GM13976 (cell line): Measurements from ENCODE around the gene PXDN.

Source experiments
- DNase-seq: peaks from one replicate; pipeline ENCODE4 v3.0.0; 2012; ENCODE audit warnings: low spot score
- in situ Hi-C: fragments of 300-500 bp; cut with MboI; formaldehyde crosslinking; loops from one replicate; pipeline ENCODE4 v1.12.0; 2022; ENCODE audit warnings: low sequenced_read_pairs, mixed read lengths, inconsistent platforms; ENCODE audit not compliant: unreplicated experiment
- TF ChIP-seq, protein P1 (sequence below): IDR thresholded peaks from 2 replicates; pipeline ENCODE4 v1.5.1; 2012; ENCODE audit warnings: borderline replicate concordance, mild to moderate bottlenecking; ENCODE audit not compliant: insufficient read depth; ENCODE audit errors: extremely low read depth, missing control alignments, control extremely low read depth

PXDN gene

DNA sequence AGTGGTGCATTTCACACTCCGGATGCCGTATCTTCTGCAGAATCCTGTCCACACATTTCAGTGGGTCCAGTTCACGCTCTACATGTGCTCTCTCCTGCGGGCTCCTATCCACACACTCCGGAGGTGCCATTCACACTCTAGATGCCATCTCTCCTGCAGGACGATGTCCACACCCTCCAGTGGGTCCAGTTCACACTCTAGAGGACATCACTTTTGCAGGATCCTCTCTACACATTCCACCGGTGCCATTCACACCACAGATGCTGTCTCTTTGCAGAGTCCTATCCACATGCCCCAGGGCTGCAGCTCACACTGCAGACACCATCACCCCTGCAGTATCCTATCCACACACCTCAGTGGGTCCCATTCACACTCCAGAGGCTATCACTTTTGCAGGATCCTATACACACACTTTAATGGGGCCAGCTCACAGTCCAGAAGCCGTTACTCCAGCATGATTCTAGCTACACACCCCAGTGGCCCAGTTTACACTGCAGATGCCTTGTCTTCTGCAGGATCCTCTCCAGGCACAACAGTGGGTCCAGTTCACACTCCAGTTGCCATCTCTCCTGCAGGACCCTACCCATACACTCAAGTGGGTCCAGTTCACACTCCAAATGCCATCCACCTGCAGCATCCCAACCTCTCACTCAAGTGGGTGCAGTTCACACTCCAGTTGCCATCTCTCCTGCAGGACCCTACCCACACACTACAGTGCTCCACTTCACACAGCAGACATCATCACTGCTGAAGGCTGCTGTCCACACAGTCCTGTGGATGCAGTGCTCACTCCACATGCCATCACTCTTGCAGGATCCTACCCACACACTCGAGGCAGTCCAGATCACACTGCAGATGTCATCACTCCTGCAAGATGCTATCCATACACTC, 2.1 kb upstream of the PXDN start:
- in situ Hi-C loops = no loop called here
- DNase-seq = no peak
- TF ChIP-seq, protein P1, sequence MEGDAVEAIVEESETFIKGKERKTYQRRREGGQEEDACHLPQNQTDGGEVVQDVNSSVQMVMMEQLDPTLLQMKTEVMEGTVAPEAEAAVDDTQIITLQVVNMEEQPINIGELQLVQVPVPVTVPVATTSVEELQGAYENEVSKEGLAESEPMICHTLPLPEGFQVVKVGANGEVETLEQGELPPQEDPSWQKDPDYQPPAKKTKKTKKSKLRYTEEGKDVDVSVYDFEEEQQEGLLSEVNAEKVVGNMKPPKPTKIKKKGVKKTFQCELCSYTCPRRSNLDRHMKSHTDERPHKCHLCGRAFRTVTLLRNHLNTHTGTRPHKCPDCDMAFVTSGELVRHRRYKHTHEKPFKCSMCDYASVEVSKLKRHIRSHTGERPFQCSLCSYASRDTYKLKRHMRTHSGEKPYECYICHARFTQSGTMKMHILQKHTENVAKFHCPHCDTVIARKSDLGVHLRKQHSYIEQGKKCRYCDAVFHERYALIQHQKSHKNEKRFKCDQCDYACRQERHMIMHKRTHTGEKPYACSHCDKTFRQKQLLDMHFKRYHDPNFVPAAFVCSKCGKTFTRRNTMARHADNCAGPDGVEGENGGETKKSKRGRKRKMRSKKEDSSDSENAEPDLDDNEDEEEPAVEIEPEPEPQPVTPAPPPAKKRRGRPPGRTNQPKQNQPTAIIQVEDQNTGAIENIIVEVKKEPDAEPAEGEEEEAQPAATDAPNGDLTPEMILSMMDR = no peak

- no peak for DNase-seq
- TF ChIP-seq, protein P1 = no peak
- in situ Hi-C loops = no loop called here
Measured at GRCh38 chr2:1745171-1746023, 1.1 kb upstream of the PXDN start.

DNA sequence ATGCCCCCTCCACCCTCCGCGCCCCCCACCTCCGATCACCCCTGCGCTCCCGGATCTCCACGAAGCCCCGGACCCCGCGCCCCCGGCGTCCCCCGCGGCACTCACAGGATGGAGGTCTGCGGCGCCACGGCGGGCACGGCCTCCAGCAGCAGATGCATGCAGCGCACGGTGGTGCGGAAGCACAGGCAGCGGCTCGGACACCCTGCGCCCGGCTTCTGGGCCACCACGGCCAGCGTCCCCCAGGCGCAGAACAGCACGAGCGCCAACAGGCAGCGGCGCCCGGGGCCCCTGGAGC, 217 bp downstream of the PXDN start:
- in situ Hi-C loops = no loop called here
- no peak for DNase-seq
- TF ChIP-seq, protein P1 = no peak

DNA sequence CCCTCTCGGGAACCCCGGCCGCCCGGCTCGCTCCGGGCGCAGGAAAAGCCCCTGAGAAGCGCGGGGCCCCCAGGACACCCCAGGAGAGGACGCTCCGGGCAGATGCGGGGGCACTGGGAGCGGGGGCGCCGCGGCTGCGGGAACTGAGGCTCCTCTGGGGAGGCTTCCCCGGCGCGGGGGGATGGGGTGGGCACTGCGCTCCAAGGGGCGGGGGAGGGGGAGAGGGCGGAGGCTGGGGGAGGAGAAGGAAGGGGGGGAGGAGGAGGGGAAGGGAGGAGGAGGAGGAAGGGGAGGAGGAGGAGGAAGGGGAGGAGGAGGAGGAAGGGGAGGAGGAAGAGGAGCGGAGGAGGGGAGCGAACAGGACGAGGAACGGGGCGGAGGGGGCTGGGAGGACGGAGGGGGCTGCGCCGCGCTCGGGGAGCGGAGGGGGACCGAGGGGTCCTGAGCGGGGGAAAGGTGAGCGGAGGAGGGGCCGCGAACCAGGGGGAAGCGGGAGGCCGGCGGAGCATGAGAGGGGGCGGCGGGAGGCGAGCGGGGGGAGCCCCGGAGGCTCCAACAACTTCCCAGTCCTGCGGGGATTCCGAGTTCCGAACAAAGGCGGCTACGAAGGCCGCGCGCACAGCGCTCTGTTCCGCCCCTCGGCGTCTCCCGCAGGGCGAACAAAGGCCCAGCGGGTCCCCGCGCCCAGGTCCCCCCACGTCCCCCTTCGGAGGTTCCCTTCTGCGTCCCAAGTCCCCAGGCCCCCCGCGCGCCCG, 742 bp downstream of the PXDN start:
- in situ Hi-C loops = no loop called here
- no peak for DNase-seq
- TF ChIP-seq, protein P1 = no peak

DNA sequence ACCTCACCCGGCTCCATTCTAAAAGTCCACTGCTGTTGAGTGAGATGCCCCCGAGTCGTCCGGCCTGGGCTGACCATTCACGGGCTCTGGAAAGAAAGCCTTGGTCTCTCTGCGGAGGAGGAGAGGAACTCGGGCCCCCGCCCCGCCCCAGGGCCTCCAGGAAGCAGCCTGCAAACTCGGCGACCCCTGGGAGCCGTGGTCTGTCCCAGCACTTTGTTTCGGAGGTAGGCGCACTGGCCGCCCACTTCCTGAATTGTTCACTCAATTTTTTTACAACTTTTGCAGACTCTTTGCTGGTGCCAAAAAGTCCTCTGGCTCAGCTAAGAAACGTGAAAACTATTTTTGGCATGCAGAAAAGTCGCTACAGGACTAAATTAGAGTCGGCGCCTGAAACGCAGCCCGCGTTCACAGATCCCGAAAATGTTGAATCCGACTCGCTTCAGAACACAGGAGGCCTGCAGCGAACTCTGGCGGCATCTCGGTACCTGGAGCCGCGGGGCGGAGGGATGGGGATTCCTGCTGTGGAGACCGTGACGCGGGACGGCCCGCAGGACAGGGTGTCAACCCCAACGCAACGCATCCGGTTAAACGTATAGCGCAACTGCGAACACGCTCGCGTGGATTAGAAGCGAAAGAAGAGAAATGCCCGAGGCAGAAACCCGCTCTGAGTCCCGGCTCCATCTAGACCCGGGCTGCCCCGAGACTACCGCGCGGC, 1.5 kb downstream of the PXDN start:
- in situ Hi-C loops = no loop called here
- TF ChIP-seq, protein P1 = no peak
- DNase-seq = no peak

DNA sequence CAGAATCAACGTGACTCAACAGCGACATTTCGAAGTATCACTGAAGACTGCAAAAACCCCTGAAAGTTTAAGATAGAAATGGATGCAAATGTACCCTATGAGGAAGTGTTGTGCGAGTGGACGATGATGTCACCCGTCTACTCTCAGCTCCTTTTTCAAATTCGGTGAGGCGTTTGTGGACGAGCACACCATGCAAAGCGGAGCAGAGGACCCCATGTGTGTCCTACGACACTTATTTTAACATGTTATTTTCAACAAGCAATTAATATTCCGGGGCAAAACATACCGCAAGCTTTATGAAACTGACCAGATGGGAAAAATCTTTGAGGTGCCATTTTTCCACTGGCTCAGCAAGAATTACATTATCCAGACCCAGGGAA, 2.0 kb downstream of the PXDN start:
- in situ Hi-C loops = no loop called here
- TF ChIP-seq, protein P1 = no peak
- no peak for DNase-seq
